GM12891 (cell line): ENCODE measurements around the gene SNAP29.

Experiments
- PAX5 ChIP-seq: IDR thresholded peaks from 2 replicates; pipeline ENCODE4 v1.6.1; 2011; ENCODE audit warnings: low read length, moderate library complexity, mild to moderate bottlenecking; ENCODE audit not compliant: insufficient read depth, severe bottlenecking
- POLR2A ChIP-seq: IDR thresholded peaks from 2 replicates; pipeline ENCODE4 v1.6.1; 2011; ENCODE audit warnings: low read depth, low read length, control low read depth
- POLR2AphosphoS5 ChIP-seq: IDR thresholded peaks from 2 replicates; pipeline ENCODE4 v1.6.1; 2011; ENCODE audit warnings: low read depth, low read length, control low read depth
- TAF1 ChIP-seq: IDR thresholded peaks from 2 replicates; pipeline ENCODE4 v1.6.1; 2011; ENCODE audit warnings: low read depth, low read length, control low read depth

GRCh38 chr22:20937794-20938671 is 79.2 kb downstream of the SNAP29 start:
- TF ChIP-seq POLR2AphosphoS5 (no peak), POLR2A (no peak), TAF1 (no peak), PAX5 (no peak)
